Endothelial cell of umbilical vein (primary cell): ENCODE data around the gene S100A10. TPM values are rescaled to one million over a fixed set of nuclear protein-coding genes. Genes with fewer than 3 reads are reported as not detected.

Experiments
- BruUV-seq: library from RNA; stranded (reverse); fragments of 400-500 nt; replicated peaks from 2 replicates; lab custom pipeline; 2021; lab: Mats Ljungman, UMichigan
- CTCF ChIA-PET: fragments of 300-600, 350-600 bp; sonication (Branson Sonifier 250); formaldehyde crosslinking; loops from one replicate; lab custom pipeline; 2021; ENCODE audit warnings: antibody characterized with exemption, inconsistent platforms; lab: Charles Lee
- POLR2A ChIA-PET: fragments of 300-600, 350-600 bp; sonication (Branson Sonifier 250); formaldehyde crosslinking; loops from one replicate; lab custom pipeline; 2021; ENCODE audit warnings: antibody characterized with exemption, inconsistent platforms; lab: Charles Lee
- DNase-seq: peaks from one replicate; pipeline ENCODE4 v3.0.0-alpha.2; 2011; ENCODE audit warnings: low read depth, low spot score
- FAIRE-seq: peaks from 2 replicates; lab custom pipeline; 2011; peaks lifted over from hg19 to GRCh38; lab: Jason Lieb, UNC
- H2AFZ ChIP-seq: 2 replicates; pipeline ENCODE4 v1.6.0; 2012; ENCODE audit warnings: low read depth, low read length, control low read depth, inconsistent platforms
- H3K27ac ChIP-seq: 2 replicates; pipeline ENCODE4 v1.5.1; 2011; ENCODE audit warnings: low read depth, mild to moderate bottlenecking, control low read depth, low read length, moderate library complexity; ENCODE audit not compliant: insufficient read depth
- H3K27me3 ChIP-seq, 2 experiments: 2 replicates each; pipeline versions ENCODE4 v1.6.0 to v1.6.1; 2011; ENCODE audit warnings: low read length in 2 of 2, mixed read lengths in 1 of 2; ENCODE audit not compliant: control insufficient read depth in 2 of 2, insufficient read depth in 2 of 2
- H3K36me3 ChIP-seq, 2 experiments: 2 replicates in 1 of 2; 3 replicates in 1 of 2; pipeline ENCODE4 v1.5.1; 2011; ENCODE audit warnings: low read length in 2 of 2, mild to moderate bottlenecking in 1 of 2, moderate library complexity in 1 of 2; ENCODE audit not compliant: control insufficient read depth in 2 of 2, insufficient read depth in 2 of 2; ENCODE audit errors: extremely low read depth in 1 of 2
- H3K4me1 ChIP-seq: 3 replicates; pipeline ENCODE4 v1.5.1; 2011; ENCODE audit warnings: mild to moderate bottlenecking, low read length; ENCODE audit not compliant: control insufficient read depth, insufficient read depth; ENCODE audit errors: extremely low read depth
- H3K4me2 ChIP-seq: 2 replicates; pipeline ENCODE4 v1.6.1; 2011; ENCODE audit warnings: low read length, control low read depth, mixed read lengths; ENCODE audit not compliant: insufficient read depth
- H3K4me3 ChIP-seq, 3 experiments: fragments of 200-600 bp in 1 of 3; sonication (generic), shearing (Covaris generic) in 1 of 3; replicated peaks in 1 of 3; 2 replicates each; pipeline ENCODE4 v1.5.1; 2011 to 2016; ENCODE audit warnings: control low read depth in 3 of 3, low read length in 3 of 3, mild to moderate bottlenecking in 2 of 3, inconsistent platforms in 1 of 3, low read depth in 1 of 3, moderate library complexity in 1 of 3; ENCODE audit not compliant: insufficient read depth in 1 of 3
- H3K79me2 ChIP-seq: 2 replicates; pipeline ENCODE4 v1.6.0; 2012; ENCODE audit warnings: low read length, inconsistent platforms; ENCODE audit not compliant: control insufficient read depth, insufficient read depth
- H3K9ac ChIP-seq: replicated peaks from 2 replicates; pipeline ENCODE3; 2011; ENCODE audit warnings: low read length, control low read depth; ENCODE audit not compliant: insufficient read depth; ENCODE audit errors: extremely low read depth
- H3K9me1 ChIP-seq: replicated peaks from 3 replicates; pipeline ENCODE4 v1.6.0; 2011; ENCODE audit warnings: mild to moderate bottlenecking, low read length; ENCODE audit not compliant: control insufficient read depth, insufficient read depth; ENCODE audit errors: extremely low read depth
- H3K9me3 ChIP-seq: replicated peaks from 2 replicates; pipeline ENCODE4 v1.5.1; 2012; ENCODE audit warnings: low read length, inconsistent platforms; ENCODE audit not compliant: control insufficient read depth, insufficient read depth
- H4K20me1 ChIP-seq: replicated peaks from 2 replicates; pipeline ENCODE3; 2011; ENCODE audit warnings: mild to moderate bottlenecking, low read length; ENCODE audit not compliant: control insufficient read depth, insufficient read depth; ENCODE audit errors: extremely low read depth
- CTCF ChIP-seq, 2 donors: IDR thresholded peaks; 1 replicate in 1 of 2; 2 replicates in 1 of 2; pipeline ENCODE4 v1.5.1; 2011; ENCODE audit warnings: low read length in 2 of 2, mild to moderate bottlenecking in 2 of 2, moderate library complexity in 2 of 2, control low read depth in 1 of 2, inconsistent platforms in 1 of 2, low read depth in 1 of 2; ENCODE audit not compliant: insufficient read depth in 1 of 2; ENCODE audit errors: extremely low read depth in 1 of 2
- EZH2 ChIP-seq: IDR thresholded peaks from 2 replicates; pipeline ENCODE4 v1.6.1; 2012; ENCODE audit warnings: borderline replicate concordance, low read depth, mild to moderate bottlenecking, moderate library complexity, low read length, inconsistent platforms; ENCODE audit not compliant: severe bottlenecking
- FOS ChIP-seq: IDR thresholded peaks from 2 replicates; pipeline ENCODE4 v1.6.1; 2011; ENCODE audit warnings: mild to moderate bottlenecking, low read length, moderate library complexity, borderline replicate concordance; ENCODE audit not compliant: insufficient read depth
- GATA2 ChIP-seq: IDR thresholded peaks from 2 replicates; pipeline ENCODE4 v1.7.0; 2011; ENCODE audit warnings: low read depth, mild to moderate bottlenecking, moderate library complexity, mixed read lengths, low read length; ENCODE audit not compliant: insufficient read length, insufficient read depth
- JUN ChIP-seq: IDR thresholded peaks from 2 replicates; pipeline ENCODE4 v1.6.1; 2011; ENCODE audit warnings: borderline replicate concordance, low read depth; ENCODE audit not compliant: insufficient read length, insufficient read depth
- MYC ChIP-seq: IDR thresholded peaks from one replicate; pipeline ENCODE4 v1.6.1; 2011; ENCODE audit warnings: mild to moderate bottlenecking, low read depth, low read length
- POLR2A ChIP-seq: IDR thresholded peaks from 2 replicates; pipeline ENCODE4 v1.6.1; 2012; ENCODE audit warnings: low read depth, mild to moderate bottlenecking, control low read depth, low read length
- POLR2AphosphoS5 ChIP-seq: IDR thresholded peaks from 2 replicates; pipeline ENCODE4 v1.6.1; 2012; ENCODE audit warnings: low read depth, mild to moderate bottlenecking, control low read depth, low read length, moderate library complexity; ENCODE audit not compliant: insufficient read depth
- dilution Hi-C: fragments of 300-500 bp; cut with MboI; formaldehyde crosslinking; loops from one replicate; pipeline ENCODE4 v1.15.0; 2019; ENCODE audit warnings: low sequenced_read_pairs; ENCODE audit not compliant: extremely low pct_ligation_motif_present
- intact Hi-C: fragments of 100-400 bp; cut with micrococcal nuclease; formaldehyde crosslinking; loops from one replicate; pipeline ENCODE4 v1.10.0; 2022
- polyA plus RNA-seq, 4 experiments: library from polyadenylated mRNA; depleted of rRNA in 3 of 4; stranded (reverse) in 3 of 4; unstranded in 1 of 4; fragments of >200 nt; gene quantifications; 2 replicates each; pipeline versions ENCODE4 v1.2.1 to v1.2.3, GENCODE V29; 2011 to 2012; ENCODE audit warnings: missing spikeins in 1 of 4
- total RNA-seq: library from RNA; stranded (reverse); gene quantifications from 2 replicates; pipeline ENCODE4 v1.2.3, GENCODE V29; 2021
- TF ChIP-seq, protein P1 (sequence below): IDR thresholded peaks from 2 replicates; pipeline ENCODE4 v1.6.1; 2011; ENCODE audit not compliant: insufficient read depth, insufficient read length

The S100A10 gene
- total and polyA plus RNA-seq, 2 donors (not counting 3 experiments of a cell fraction or from before 2014, with no cell fraction given): 76.8 to 779 TPM

DNA sequence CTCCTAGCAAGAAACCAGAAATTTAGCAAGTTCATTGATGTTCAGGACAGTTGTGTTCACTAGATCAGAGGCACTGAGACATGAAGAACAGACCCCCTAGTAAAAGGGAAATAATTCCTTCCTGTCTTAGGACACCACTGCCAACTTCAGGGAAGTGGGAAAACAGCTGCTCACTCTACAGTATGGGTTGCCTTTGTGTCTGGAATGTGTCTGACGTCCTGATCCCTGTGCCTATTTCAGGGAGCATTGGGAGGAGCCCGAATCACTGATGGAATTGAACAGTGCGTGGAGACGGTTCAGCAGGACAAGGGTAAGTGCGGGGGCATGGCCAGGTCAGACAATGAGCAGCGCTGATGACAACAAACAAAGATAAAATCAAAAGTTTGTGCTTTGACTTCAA is 22.1 kb upstream of the S100A10 start:
- H3K4me1 ChIP-seq: no peaks in the 10 kb centered on the region
- no peak overlapping the region for H3K4me3 ChIP-seq
- no peak for TF ChIP-seq FOS
- no peak for TF ChIP-seq GATA2
- TF ChIP-seq POLR2A: no peak
- TF ChIP-seq CTCF (IDR thresholded peaks at IDR 0.05; ENCODE audit: extremely low read depth in 1 of 2, insufficient read depth in 1 of 2, low read depth in 1 of 2, low read length in 2 of 2): no peak
- no peak for TF ChIP-seq JUN
- no peak for TF ChIP-seq MYC
- no peak for TF ChIP-seq EZH2
- no peak for TF ChIP-seq POLR2AphosphoS5
- TF ChIP-seq, protein P1, sequence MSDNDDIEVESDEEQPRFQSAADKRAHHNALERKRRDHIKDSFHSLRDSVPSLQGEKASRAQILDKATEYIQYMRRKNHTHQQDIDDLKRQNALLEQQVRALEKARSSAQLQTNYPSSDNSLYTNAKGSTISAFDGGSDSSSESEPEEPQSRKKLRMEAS: no peak
- no peak overlapping the region for H2AFZ ChIP-seq
- H3K27me3 ChIP-seq: peaks cover 15 to 37% of the 10 kb centered on the region in 2 experiments
- H3K79me2 ChIP-seq: no peaks in the 10 kb centered on the region
- ChIA-PET POLR2A (no interaction called here), CTCF (interaction anchor here (0.9 to 2.4 kb wide), 5 partner anchors 8 to 81 kb away, joined by 3 to 12 read pairs (median 3); no protein-coding TSS in a partner anchor)
- H3K9ac ChIP-seq: no peak overlapping the region
- dilution Hi-C loops (loop anchor here (25.0 kb wide), 1 partner anchor 103 kb away; the partner anchor contains the start of gene THEM4), intact Hi-C loops (loop anchor here (10.0 kb wide), 1 partner anchor 481 kb away; no protein-coding TSS in a partner anchor)
- no peaks in the 10 kb centered on the region for H3K9me3 ChIP-seq
- FAIRE-seq (no peak), DNase-seq (no peak)
- H3K27ac ChIP-seq: no peak overlapping the region
- no peaks in the 10 kb centered on the region for H4K20me1 ChIP-seq
- no peaks in the 10 kb centered on the region for H3K36me3 ChIP-seq
- H3K9me1 ChIP-seq: no peaks in the 10 kb centered on the region
- H3K4me2 ChIP-seq: no peak overlapping the region
- no TSS peak for BruUV-seq
